Activated CD4-positive, alpha-beta T cell treated with anti-CD3 and anti-CD28 coated beads, Interleukin-2, amount 50 U/mL, for 48 hours (primary cell): ENCODE measurements around the gene BDKRB2.

Experiments used
- DNase-seq, 2 experiments: peaks; one replicate each; pipeline ENCODE4 v3.0.0-alpha.2; 2020

Gene BDKRB2

GRCh38 chr14:96255501-96256366 is 51.1 kb downstream of the BDKRB2 start, which contains the start of gene BDKRB1:
BDKRB1 (plus strand) TSS chr14:96256210; CDS start chr14:96263683, 7,473 bp downstream.
- no peak for DNase-seq

- no peak for DNase-seq
These were observed 51.8 kb downstream of the BDKRB2 start for GRCh38 chr14:96256407-96256806.

- DNase-seq: no peak
These were observed 52.4 kb downstream of the BDKRB2 start for GRCh38 chr14:96257056-96257455.

GRCh38 chr14:96257900-96258299 is 53.3 kb downstream of the BDKRB2 start:
- no peak for DNase-seq

- DNase-seq: no peak
These were observed 55.7 kb downstream of the BDKRB2 start for GRCh38 chr14:96260341-96260821.

GRCh38 chr14:96261053-96261452 is 56.4 kb downstream of the BDKRB2 start:
- no peak for DNase-seq

GRCh38 chr14:96261772-96262655 is 57.4 kb downstream of the BDKRB2 start:
- DNase-seq: no peak

GRCh38 chr14:96263347-96264199 is 58.9 kb downstream of the BDKRB2 start:
- DNase-seq: no peak

GRCh38 chr14:96264200-96264553 is 59.5 kb downstream of the BDKRB2 start:
- no peak for DNase-seq

- DNase-seq: no peak
These were observed 60.2 kb downstream of the BDKRB2 start for GRCh38 chr14:96264853-96265252.

GRCh38 chr14:96265383-96266095 is 60.9 kb downstream of the BDKRB2 start:
- DNase-seq: no peak

- DNase-seq: no peak
These were observed 62.7 kb downstream of the BDKRB2 start for GRCh38 chr14:96267336-96267735.

- DNase-seq: no peak
These were observed 63.3 kb downstream of the BDKRB2 start for GRCh38 chr14:96267916-96268315.

- no peak for DNase-seq
These were observed 64.1 kb downstream of the BDKRB2 start for GRCh38 chr14:96268431-96269358.

- DNase-seq: no peak
These were observed 64.7 kb downstream of the BDKRB2 start for GRCh38 chr14:96269359-96269710.

- DNase-seq: no peak
These were observed 66.2 kb downstream of the BDKRB2 start for GRCh38 chr14:96270565-96271420.

GRCh38 chr14:96271421-96271762 is 66.8 kb downstream of the BDKRB2 start:
- no peak for DNase-seq

- no peak for DNase-seq
These were observed 68.3 kb downstream of the BDKRB2 start for GRCh38 chr14:96272777-96273473.

- no peak for DNase-seq
These were observed 69.0 kb downstream of the BDKRB2 start for GRCh38 chr14:96273629-96274028.
